ENCODE measurements around the gene MGAM2.

GRCh38 chr7:142152076-142152475 lies 40.6 kb downstream of the MGAM2 start:
- TF ChIP-seq TSHZ2 (CRISPR knock-in tag; IDR thresholded peaks at IDR 0.05) (no peak), PATZ1 (CRISPR knock-in tag; IDR thresholded peaks at IDR 0.05; ENCODE audit: borderline replicate concordance) (no peak), TOX (CRISPR knock-in tag; IDR thresholded peaks at IDR 0.05; ENCODE audit: borderline replicate concordance) (no peak), RARB (CRISPR knock-in tag; IDR thresholded peaks at IDR 0.05) (no peak), GLIS3 (CRISPR knock-in tag; IDR thresholded peaks at IDR 0.05) (no peak), ZNF8 (CRISPR knock-in tag; IDR thresholded peaks at IDR 0.05) (no peak), OSR1 (CRISPR knock-in tag; IDR thresholded peaks at IDR 0.05) (no peak), ESRRG (CRISPR knock-in tag; IDR thresholded peaks at IDR 0.05) (no peak), CSRNP3 (CRISPR knock-in tag; IDR thresholded peaks at IDR 0.05) (no peak), SNAI2 (CRISPR knock-in tag; IDR thresholded peaks at IDR 0.05) (no peak), TCF4 (CRISPR knock-in tag; IDR thresholded peaks at IDR 0.05; ENCODE audit: borderline replicate concordance) (no peak), ZFP3 (CRISPR knock-in tag; IDR thresholded peaks at IDR 0.05) (no peak)

Data from SK-N-SH treated with all-trans-retinoic acid at 6 μM for 48 hours (cell line).